Subcutaneous adipose tissue (tissue), 4 donors: Measurements from ENCODE around the gene GMIP. TPM values are rescaled to one million over a fixed set of nuclear protein-coding genes. Genes with fewer than 3 reads are reported as not detected.

Experiments
- total RNA-seq, 4 donors: library from RNA; depleted of rRNA; stranded (reverse); fragments of >200 nt; gene quantifications; one replicate each; pipeline ENCODE4 v1.1.0, GENCODE V29; 2016
- TF ChIP-seq, protein P1 (sequence below): fragments of 450-650 bp; IDR thresholded peaks from one replicate; pipeline ENCODE4 v1.5.1; 2016; ENCODE audit warnings: low read depth, mild to moderate bottlenecking, control low read depth, antibody characterized with exemption, moderate library complexity

Gene GMIP
- total RNA-seq, 4 donors from 2014 or later = 5.2 to 18.9 (median 16.5) TPM

- TF ChIP-seq, protein P1, sequence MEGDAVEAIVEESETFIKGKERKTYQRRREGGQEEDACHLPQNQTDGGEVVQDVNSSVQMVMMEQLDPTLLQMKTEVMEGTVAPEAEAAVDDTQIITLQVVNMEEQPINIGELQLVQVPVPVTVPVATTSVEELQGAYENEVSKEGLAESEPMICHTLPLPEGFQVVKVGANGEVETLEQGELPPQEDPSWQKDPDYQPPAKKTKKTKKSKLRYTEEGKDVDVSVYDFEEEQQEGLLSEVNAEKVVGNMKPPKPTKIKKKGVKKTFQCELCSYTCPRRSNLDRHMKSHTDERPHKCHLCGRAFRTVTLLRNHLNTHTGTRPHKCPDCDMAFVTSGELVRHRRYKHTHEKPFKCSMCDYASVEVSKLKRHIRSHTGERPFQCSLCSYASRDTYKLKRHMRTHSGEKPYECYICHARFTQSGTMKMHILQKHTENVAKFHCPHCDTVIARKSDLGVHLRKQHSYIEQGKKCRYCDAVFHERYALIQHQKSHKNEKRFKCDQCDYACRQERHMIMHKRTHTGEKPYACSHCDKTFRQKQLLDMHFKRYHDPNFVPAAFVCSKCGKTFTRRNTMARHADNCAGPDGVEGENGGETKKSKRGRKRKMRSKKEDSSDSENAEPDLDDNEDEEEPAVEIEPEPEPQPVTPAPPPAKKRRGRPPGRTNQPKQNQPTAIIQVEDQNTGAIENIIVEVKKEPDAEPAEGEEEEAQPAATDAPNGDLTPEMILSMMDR = no peak
Measured at GRCh38 chr19:19591133-19591825, 52.2 kb downstream of the GMIP start.

- TF ChIP-seq, protein P1 = no peak
Measured at GRCh38 chr19:19588546-19588945, 54.9 kb downstream of the GMIP start.

- TF ChIP-seq, protein P1 = no peak
Measured at GRCh38 chr19:19587771-19588170, 55.7 kb downstream of the GMIP start.

GRCh38 chr19:19584356-19584755, 59.1 kb downstream of the GMIP start:
- TF ChIP-seq, protein P1 = no peak

DNA sequence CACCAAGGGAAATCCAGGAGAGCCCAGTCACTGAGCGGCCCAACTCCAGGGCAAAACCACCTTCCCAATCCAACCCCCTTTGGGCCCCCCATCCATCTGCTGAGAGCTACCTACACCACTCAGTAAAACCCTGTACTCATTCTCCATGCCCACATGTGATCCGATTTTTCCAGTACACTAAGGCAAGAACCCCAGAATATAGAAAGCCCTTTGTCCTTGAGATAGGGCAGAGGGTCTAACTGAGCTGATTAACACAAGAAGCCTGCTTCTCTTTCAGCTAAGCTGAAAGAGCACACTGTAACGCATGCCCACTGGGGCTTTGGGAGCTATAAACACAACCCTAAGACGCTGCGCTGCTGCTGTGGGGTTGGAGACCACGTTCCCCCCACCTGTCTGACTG, 61.0 kb downstream of the GMIP start:
- TF ChIP-seq, protein P1 = no peak

GRCh38 chr19:19581391-19581790, 62.1 kb downstream of the GMIP start:
- TF ChIP-seq, protein P1 = no peak

DNA sequence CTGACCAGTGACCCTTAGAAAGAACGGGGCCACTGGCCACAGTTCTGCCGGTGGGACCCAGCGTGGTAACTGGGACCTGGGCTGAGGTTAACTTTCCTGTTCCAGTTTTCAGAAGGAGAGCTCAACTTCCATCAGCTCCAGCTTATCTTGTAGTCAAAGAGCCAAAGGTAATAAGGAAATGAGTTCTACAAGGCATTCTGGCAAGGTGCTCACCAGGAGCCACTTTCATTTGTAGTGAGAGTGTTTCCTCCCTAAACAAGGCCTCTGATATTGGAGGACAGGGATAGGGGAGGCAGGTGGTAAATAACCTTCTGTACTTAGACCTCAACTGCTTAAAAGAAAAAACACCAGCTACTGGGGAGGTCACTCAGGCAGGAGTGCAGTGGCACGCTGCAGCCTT, 63.0 kb downstream of the GMIP start:
- TF ChIP-seq, protein P1 = no peak
